Measurements from ENCODE around the gene EIF1. TPM values are rescaled to one million over a fixed set of nuclear protein-coding genes. Genes with fewer than 3 reads are reported as not detected.

Gene EIF1
- total RNA-seq, 1 experiment from 2014 or later, result 356 TPM

- no peak for DNase-seq (ENCODE audit: extremely low read depth, low read depth)
Measured at GRCh38 chr17:41731836-41732235, 43.2 kb downstream of the EIF1 start.

GRCh38 chr17:41733348-41734138, 44.9 kb downstream of the EIF1 start:
- no peak for DNase-seq (ENCODE audit: extremely low read depth, low read depth)

DNA sequence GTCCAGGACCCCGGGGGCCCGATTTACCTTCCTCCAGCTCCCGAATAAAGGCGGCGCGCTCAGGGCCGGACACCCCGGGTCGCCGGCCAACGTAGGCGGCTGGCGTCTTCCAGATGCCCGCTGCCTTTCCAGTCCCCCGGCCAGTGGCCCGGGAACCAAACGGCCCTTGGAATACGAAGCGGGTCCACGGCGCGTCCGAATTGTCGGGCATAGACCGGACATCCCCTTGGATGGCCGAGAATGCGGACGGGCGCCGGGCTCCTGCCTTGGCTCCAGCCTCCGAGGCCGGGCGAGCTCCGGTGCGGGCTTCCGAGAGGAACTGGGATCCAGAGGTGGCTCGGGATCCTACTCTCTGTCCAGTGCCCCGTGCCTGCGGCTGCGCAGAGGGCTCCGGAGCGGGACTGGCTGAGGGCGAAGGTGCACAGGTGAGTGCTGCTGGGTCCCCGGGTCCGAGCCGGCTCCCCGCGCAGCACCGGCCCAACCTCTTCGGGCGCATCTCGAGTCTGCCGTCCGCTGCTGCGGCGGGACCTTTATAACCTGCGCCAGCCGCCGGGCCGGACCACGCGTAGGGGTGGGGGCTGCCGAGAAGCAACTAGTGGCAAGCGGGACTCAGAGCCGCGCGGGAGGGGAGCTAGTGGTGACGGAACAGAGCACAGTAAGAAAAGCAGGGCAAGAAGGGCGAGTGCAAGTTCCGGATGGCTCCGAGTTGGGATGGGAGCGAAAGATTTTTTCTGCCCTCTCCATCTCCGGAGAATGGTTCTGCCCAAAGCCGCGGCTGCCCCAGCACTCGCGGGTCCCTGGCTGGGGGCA, 45.7 kb downstream of the EIF1 start, which contains the start of gene HAP1:
Gene HAP1, minus strand, starts transcription at position 505 of the 810 bp plus-strand sequence. Its CDS starts 9 bp downstream, at position 496.
- DNase-seq (ENCODE audit: extremely low read depth, low read depth), result peak; percentile 41

DNA sequence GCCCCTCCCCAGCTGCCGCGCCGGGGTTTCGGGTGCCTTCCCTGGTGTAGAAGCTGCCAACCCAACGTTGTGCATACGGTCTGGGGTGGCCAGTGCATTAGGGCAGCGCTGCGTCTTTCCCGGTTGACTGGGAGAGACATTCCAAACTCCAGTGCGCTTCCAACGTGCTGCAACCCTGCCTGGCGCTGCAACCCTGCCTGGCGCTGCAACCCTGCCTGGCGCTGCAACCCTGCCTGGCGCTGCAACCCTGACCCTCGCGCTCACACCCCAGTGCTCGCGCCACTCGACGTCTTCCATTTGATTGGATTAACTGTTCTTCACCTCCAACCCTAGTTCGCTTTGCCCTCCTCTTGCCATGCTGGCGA, 46.2 kb downstream of the EIF1 start:
- no peak for DNase-seq (ENCODE audit: extremely low read depth, low read depth)

DNA sequence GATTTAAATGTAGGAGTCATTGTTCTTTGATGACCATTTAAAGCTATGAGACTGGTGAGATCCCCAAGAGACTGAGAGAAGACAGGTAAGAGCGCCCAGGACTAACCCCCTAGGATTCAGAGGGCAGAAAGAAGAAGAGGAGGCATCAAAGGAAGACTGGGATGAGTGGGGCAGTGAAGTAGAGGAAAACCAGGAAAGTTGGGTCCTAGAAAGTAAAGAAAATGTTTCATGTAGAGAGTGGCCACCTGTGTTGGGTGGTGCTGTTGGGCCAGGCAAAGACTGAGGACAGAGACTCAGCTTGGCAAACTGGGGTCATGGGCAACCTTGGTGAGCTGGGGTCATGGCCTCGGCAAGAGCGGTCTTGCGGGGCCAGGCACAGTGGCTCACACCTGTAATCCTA, 47.1 kb downstream of the EIF1 start:
- no peak for DNase-seq (ENCODE audit: extremely low read depth, low read depth)

DNA sequence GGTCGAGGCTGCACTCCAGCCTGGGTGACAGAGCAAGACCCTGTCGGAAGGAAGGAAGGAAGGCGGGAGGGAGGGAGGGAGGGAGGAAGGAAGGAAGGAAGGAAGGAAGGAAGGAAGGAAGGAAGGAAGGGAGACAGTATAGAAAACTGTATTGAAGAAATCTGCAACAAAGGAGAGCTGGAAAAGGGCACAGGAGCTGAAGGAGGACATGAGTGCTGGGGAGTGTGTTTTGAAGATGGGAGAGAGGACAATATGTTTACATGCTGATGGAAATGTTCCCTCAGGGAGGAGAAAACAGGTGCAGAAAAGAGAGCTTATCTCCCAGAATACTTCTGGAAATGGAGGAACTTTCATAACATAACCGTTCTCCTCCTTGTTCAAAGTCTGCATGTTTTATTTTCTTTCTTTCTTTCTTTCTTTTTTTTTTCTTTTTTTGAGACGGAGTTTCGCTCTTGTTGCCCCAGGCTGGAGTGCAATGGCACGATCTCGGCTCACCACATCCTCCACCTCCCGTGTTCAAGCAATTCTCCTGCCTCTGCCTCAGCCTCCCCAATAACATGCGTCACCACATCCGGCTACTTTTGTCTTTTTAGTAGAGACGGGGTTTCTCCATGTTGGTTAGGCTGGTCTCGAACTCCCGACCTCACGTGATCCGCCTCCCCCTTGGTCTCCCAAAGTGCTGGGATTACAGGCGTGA, 48.4 kb downstream of the EIF1 start:
- no peak for DNase-seq (ENCODE audit: extremely low read depth, low read depth)

DNA sequence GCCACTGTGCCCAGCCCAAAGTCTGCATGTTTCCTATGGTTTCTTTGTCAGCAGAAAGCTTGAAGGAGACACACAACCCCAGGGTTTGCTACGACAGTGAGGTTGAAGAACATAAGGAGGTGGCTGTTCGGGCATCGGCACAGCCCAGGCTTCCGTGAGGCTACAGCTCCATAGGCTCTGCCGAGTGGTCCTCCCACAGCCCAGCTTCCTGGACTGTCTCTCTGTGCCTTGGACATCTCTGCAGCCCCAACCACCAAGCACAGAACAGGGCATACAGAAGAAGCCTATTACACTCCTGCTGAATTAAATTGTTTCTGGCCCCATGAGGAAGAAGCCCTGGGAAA, 49.0 kb downstream of the EIF1 start:
- no peak for DNase-seq (ENCODE audit: extremely low read depth, low read depth)

- peak; percentile 88 for DNase-seq (ENCODE audit: extremely low read depth, low read depth)
Measured at GRCh38 chr17:41738077-41738800, 49.6 kb downstream of the EIF1 start.

- DNase-seq (ENCODE audit: extremely low read depth, low read depth), result no peak
Measured at GRCh38 chr17:41738801-41739112, 50.1 kb downstream of the EIF1 start.

DNA sequence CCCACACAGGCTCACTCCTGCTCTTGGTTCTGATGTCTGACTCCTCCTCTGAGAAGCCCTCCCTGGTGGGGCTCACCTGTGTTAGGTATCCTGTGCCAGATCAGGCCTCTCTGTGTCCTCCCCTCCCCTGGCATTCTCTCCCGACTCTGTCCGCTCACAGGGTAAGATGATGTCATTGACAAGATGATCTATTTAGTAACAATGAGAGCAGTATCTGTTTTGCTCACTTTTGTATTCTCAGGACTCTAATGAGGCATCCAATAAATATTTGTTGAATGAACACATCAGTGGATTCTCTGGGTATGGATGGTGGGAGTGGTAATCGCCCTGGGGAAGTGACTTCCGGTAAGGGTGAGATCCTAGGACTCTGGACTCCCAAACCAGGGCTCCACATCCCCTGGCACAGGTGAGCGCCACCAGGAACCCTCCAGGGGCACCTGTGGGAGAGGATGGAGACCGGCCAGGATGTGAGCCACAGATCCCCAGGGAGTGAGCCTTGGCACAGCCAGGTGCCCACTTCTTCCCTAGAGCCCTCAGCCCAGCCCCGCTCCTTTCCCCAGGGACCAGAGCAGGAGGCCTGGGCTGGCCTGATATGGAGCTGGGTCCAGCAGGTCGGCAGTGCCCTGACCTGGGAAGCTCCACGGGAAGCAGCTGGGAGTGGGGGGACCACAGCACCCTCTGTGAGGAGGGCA, 51.1 kb downstream of the EIF1 start:
- DNase-seq (ENCODE audit: extremely low read depth, low read depth), result peak; percentile 20

GRCh38 chr17:41740506-41740905, 51.8 kb downstream of the EIF1 start:
- no peak for DNase-seq (ENCODE audit: extremely low read depth, low read depth)

GRCh38 chr17:41741709-41742108, 53.0 kb downstream of the EIF1 start:
- no peak for DNase-seq (ENCODE audit: extremely low read depth, low read depth)

Small RNA genes within 50 kb of the gene (small RNA-seq; reads per million reads assigned to genes)
- gene RN7SL399P (0 reads per million in 2 experiments), gene RNA5SP442 (0.02 to 0.18 reads per million in 2 experiments)

Other genes with a start within 250 kb of the EIF1 start
- gene KRT38, start 247.9 kb upstream of the EIF1 start, total RNA-seq (2014; rRNA removed; shearing (Covaris generic)), result not detected in 2 replicates
- gene KRT32, start 221.5 kb upstream of the EIF1 start, total RNA-seq (2014; rRNA removed; shearing (Covaris generic)), result not detected in 2 replicates
- gene KRT35, start 207.7 kb upstream of the EIF1 start, total RNA-seq (2014; rRNA removed; shearing (Covaris generic)), result not detected in 2 replicates
- not detected in 2 replicates for gene KRT36, start 199.0 kb upstream of the EIF1 start, total RNA-seq (2014; rRNA removed; shearing (Covaris generic))
- not detected in 2 replicates for gene KRT13, start 183.3 kb upstream of the EIF1 start, total RNA-seq (2014; rRNA removed; shearing (Covaris generic))
- 3.7 and 6.0 TPM in 2 replicates for gene KRT15, start 170.0 kb upstream of the EIF1 start, total RNA-seq (2014; rRNA removed; shearing (Covaris generic))
- gene KRT19, start 160.6 kb upstream of the EIF1 start, total RNA-seq (2014; rRNA removed; shearing (Covaris generic)), result 1,671 and 1,675 TPM in 2 replicates
- gene KRT9, start 116.8 kb upstream of the EIF1 start, total RNA-seq (2014; rRNA removed; shearing (Covaris generic)), result not detected in 2 replicates
- gene KRT14, start 102.0 kb upstream of the EIF1 start, total RNA-seq (2014; rRNA removed; shearing (Covaris generic)), result not detected in 2 replicates
- not detected in 2 replicates for gene KRT16, start 76.1 kb upstream of the EIF1 start, total RNA-seq (2014; rRNA removed; shearing (Covaris generic))
- 0.42 TPM in 1 of 2 replicates, not detected in the other for gene KRT17, start 64.3 kb upstream of the EIF1 start, total RNA-seq (2014; rRNA removed; shearing (Covaris generic))
- not detected in 2 replicates for gene GAST, start 23.4 kb downstream of the EIF1 start, total RNA-seq (2014; rRNA removed; shearing (Covaris generic))
- gene HAP1, start 45.8 kb downstream of the EIF1 start, total RNA-seq (2014; rRNA removed; shearing (Covaris generic)), result 0.69 and 0.94 TPM in 2 replicates
- gene JUP, start 97.8 kb downstream of the EIF1 start, total RNA-seq (2014; rRNA removed; shearing (Covaris generic)), result 142 and 158 TPM in 2 replicates
- gene P3H4, start 123.1 kb downstream of the EIF1 start, total RNA-seq (2014; rRNA removed; shearing (Covaris generic)), result 42.9 and 47.7 TPM in 2 replicates
- gene FKBP10, start 124.1 kb downstream of the EIF1 start, total RNA-seq (2014; rRNA removed; shearing (Covaris generic)), result 264 and 267 TPM in 2 replicates
- 103 and 119 TPM in 2 replicates for gene NT5C3B, start 147.3 kb downstream of the EIF1 start, total RNA-seq (2014; rRNA removed; shearing (Covaris generic))
- 0.05 TPM in 1 of 2 replicates, not detected in the other for gene KLHL10, start 148.9 kb downstream of the EIF1 start, total RNA-seq (2014; rRNA removed; shearing (Covaris generic))
- 21.1 and 29.2 TPM in 2 replicates for gene KLHL11, start 176.5 kb downstream of the EIF1 start, total RNA-seq (2014; rRNA removed; shearing (Covaris generic))
- 100 and 114 TPM in 2 replicates for gene ACLY, start 230.1 kb downstream of the EIF1 start, total RNA-seq (2014; rRNA removed; shearing (Covaris generic))
- gene ODAD4, start 241.7 kb downstream of the EIF1 start, total RNA-seq (2014; rRNA removed; shearing (Covaris generic)), result 0.46 and 1.3 TPM in 2 replicates